KG1 (cell line): ENCODE measurements around the gene TMSB4X.
"Not testable (repeated sequence)": the region's sequence is repeated elsewhere in the genome, so short reads cannot be mapped to it uniquely, and the experiment has no call there.

ENCODE experiments used
- DNase-seq: peaks from one replicate; lab custom pipeline; 2025; lab: John Stamatoyannopoulos, UW

TMSB4X gene

GRCh38 chrX:12955882-12956703 is 18.8 kb upstream of the TMSB4X start:
- DNase-seq = peak; percentile 80

DNA sequence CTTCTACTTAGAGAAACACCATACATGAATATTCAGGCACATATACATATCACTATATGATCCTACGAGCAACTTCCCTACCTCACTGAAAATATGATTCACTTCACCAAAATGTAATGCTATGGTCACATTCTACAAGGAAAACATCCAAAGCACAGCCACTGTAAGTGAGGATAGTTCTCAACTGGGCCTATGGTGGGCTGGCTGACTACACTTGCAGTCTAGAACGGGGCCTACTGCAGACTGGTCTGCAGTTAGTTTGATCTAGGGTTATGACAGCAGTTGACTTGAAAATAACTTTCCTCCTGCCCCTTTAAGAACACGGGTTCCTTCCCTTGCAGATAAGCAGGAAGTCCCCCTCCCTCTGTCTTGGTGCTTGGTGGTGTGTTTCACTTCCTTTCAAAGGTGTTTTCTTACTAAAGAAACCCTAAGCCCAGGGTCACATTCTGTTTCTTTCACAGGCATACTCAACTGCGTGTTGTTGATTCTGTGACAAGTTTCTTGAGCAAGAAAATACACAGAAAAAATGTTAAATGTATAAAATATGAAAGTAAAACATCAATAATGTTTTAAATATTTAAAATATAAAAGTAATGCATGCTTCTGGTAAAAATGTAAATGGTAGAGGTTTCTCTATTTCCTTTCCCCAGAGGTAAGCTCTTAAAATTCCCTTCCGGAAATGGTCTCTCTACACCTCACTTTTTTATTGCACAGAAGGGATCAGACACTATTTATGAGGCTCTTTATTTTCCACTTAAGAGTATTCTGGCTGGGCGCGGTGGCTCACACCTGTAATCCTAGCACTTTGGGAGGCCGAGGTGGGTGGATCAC is 18.0 kb upstream of the TMSB4X start:
- peak; percentile 48 for DNase-seq

DNA sequence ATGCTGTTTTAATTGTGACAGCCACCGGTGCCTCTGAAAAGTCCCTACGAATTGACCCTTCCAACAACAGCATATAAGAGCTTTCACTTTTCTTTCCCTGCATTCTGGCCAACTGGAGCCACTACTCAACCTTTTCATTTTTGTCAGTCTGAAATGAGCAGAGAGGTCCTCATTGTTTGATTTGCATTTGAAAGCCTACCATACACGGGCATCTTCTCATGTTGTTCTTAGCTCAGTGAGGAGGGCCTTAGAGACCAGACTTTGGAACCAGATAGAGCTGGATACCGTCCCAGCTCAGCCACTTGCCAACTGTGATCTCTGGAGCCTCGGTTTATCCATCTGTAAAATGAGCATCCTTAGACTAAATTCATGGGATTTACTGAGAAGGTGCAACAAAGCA is 16.9 kb upstream of the TMSB4X start:
- no peak for DNase-seq

- no peak for DNase-seq
Observed at GRCh38 chrX:12958461-12958860, 16.4 kb upstream of the TMSB4X start.

DNA sequence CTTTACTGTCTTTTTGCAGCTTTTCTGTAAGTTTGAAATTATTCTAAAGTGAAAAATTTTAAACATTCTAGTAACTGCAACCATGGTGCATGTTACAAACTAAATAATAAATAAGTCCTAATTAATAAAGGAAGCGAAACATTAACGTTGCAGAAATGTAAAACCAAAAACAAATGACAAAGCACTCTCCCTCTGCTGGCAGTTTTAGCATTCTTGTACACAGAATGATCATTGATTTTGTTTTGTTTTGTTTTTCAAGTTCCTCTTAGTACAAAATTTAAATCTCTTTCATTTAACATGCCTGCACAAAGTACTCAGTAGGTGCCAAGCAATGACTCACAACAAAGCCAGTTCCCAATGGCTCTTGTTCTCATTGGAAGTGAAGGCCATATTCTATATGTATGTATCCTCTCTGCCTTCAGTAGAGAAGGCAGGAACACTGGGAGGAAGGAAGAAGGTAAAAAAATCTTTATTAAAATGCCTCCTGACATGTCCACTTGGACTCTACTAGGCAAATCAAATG is 13.7 kb upstream of the TMSB4X start:
- no peak for DNase-seq

DNA sequence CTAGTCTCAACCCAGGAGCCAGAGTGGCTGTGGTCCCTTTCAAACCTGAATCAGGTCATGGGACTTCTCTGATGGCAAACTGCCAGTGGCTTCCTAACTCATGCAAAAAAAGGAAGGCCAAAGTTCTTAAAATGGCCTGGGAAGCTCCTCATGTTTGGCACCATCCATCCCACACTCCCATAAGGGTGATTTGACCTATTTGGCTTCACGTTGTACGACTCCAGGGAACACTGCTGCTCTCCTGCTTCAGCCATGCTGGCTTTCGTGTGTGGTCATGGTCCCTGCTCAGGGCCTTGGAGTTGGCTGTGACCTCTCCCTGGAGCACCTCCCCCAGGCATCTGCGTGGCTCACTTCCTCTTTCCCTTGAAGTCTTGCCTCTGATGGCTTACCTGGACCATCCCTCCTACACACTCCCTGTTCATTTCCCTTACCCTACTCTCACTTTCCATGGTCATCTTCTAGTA is 12.8 kb upstream of the TMSB4X start:
- DNase-seq = no peak

DNA sequence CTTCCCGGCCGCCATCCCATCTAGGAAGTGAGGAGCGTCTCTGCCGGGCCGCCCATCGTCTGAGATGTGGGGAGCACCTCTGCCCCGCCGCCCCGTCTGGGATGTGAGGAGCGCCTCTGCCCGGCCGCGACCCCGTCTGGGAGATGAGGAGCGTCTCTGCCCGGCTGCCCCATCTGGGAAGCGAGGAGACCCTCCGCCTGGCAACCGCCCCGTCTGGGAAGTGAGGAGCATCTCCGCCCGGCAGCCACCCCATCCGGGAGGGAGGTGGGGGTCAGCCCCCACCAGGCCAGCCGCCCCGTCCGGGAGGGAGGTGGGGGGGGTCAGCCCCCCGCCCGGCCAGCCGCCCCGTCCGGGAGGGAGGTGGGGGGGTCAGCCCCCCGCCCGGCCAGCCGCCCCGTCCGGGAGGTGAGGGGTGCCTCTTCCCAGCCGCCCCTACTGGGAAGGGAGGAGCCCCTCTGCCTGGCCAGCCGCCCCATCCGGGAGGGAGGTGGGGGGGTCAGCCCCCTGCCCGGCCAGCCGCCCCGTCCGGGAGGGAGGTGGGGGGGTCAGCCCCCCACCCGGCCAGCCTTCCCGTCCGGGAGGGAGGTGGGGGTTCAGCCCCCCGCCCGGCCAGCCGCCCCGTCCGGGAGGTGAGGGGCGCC is 11.6 kb upstream of the TMSB4X start:
- not testable (repeated sequence) for DNase-seq

DNA sequence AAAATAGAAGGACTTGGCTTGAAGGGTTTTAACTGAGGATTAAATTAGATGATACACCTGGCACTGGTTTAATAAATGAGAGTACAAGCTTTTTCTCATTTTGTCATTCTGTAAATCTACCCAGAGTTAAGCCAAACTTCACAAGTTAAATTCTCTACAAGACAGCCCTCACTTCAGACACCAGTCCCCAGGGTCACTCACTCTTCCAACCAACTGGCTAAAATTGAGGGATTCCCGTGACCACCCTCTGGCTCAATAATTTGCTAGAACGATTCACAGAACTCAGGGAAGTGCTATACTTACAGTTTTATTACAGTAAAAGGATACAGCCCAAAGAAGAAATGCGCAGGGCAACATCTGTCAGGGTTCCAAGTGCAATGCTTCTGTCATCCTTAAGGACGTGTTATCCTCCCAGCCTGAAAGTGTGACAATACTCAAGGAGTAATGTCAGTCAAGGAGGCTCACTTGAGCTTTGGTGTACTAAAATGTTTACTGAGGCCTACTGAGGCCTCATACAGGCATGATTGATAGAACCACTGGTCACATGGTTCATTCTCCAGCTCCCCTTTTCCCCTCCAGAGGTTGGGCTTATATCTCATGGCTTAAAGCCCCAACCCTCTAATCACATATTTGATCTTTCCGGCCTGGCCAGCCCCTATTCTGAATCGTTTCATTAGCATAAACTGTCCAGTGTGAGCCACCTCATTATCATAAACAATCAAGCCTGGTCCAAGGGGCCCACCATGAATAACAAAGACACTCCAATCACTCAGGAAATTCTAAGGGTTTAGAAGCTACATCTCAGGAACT is 9.6 kb upstream of the TMSB4X start:
- DNase-seq = no peak

GRCh38 chrX:12966151-12966550 is 8.8 kb upstream of the TMSB4X start:
- DNase-seq = no peak

DNA sequence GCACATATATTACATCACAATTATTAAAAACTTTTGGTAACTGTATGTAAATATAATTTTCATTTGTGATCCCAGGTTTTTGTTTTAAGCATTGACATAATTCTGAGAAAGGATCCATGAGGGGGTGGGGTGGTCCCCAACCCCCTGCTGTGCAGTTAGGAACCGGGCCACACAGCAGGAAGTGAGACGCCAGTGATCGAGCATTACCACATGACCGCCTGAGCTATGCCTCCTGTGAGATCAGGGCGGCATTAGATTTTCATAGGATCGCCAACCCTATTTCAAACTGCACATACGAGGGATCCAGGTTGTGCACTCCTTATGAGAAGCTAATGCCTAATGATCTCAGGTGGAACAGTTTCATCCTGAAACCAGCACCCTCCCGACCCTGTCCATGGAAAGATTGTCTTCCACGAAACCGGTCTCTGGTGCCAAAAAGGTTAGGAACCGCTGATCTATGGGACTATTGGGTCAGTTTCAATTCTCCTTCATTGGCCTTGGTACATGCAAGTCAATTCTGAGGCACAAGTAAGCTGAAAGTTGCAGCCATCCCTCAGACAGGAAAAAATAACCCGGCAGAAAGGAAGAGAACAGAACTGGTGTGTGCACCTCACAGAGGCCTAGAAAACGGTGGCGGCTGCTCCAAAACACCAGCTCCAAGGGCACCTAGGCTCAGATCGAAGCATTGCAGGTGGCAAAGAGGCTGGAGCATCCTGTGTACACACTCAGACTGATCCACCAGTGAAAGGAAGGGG is 7.0 kb upstream of the TMSB4X start:
- no peak for DNase-seq

DNA sequence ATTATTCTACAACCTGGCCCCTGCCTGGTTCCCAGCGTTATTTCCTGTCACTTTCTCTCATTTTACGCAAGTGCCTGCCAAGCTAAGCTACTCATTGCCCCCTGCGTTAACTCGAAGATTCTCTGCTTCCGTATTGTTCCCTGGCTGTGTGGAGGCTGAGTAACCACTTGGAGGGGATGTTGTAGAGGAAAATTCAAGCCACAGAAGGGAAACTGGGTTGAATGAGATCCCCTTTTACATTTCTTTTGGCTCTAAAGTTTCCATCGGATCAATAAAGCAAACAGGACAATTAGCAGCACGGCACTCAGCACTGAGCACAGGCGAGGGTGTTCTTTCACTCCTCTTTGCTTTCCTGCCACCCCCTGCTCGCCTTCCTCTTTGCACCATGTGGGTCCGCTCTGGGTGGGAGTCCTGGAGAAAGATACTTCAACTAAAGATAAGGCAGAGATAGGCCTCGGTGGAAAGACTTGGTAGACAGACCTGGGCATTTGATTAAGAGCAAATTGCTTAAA is 4.2 kb upstream of the TMSB4X start:
- peak; percentile 24 for DNase-seq

DNA sequence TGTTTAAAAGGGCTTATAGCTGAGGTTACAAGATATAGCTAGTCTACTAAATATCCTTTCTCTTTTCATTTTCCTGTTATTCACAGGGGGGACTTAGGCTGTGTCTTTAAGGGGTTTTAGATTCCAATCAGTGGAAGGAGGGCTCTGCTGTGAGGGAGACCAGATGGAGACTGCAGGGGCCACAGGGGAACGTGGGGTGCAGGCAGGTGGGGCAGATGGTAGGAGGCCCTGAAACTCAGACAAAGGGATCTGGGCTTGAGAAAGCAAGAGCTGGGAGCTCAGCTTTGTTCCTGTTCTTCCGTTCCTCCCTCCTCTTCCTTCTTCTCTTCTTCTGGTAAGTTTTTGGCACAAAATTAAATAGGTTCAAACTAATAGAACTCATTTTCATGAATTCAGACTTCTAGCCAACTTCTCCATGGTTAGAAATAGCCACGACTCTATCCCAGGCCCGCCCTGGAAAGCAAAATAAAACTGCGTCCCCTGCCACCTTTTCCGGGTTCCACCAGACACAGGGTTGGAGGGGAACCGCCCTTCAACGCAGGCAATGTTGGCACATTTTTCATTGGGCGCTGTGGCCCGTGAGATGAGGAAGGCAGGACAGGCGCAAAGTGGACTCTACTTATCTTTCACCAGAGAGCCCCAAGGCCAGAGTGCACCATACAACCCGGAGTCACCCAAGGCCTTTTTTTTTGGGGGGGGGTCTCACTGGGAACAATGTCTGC is 3.5 kb upstream of the TMSB4X start:
- no peak for DNase-seq

- DNase-seq = no peak
Observed at GRCh38 chrX:12972243-12972642, 2.7 kb upstream of the TMSB4X start.

DNA sequence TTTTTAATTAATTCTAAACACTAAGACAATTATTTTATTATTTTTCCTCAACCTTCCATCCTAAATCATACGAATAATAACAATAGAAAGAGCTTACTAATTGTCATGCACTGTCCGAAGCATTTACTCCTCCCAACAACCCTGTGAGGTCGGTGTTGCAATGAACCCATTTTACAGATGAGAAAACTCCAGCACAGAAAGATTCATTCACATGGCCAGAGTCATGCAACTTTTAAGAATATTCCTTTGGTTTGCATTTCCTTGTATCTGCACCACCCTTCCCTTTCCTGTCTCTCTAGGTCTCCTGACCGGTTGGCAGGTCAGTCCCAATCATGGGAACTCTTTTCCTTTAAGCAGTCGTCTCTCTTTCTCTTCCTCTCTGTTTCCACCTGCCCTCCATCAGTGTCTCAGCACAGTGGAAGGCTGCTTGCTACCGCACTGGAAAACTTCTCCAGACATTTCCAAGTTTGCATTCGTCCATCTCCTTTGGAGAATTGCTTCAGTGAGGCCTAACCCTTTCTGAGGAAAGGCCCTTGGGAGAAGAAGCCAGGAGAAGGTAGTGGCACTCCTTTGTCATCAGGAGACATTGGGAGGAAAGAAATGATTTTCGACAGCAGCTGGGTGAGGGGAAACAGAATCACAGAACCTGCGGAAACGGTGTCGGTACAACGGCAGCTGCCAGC is 1.9 kb upstream of the TMSB4X start:
- DNase-seq = no peak

- DNase-seq = no peak
Observed at GRCh38 chrX:12973561-12974304, 1.2 kb upstream of the TMSB4X start.

GRCh38 chrX:12974305-12974795 is 560 bp upstream of the TMSB4X start:
- peak; percentile 28 for DNase-seq

DNA sequence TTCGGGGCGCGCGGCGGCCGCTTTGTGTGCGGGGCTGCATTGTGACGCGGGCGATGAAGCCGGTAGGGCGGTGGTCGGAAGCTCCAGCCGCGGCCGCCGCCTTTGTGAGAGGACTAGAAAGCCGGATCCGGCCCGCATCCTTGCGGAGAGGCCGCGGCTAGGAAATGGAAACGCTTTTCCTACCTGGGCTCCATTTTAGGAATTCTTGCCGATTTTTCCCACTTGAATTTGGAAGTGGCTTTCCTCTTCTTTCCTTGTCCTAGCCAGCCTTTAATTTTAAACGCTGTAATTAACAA is 708 bp downstream of the TMSB4X start:
- no peak for DNase-seq

DNA sequence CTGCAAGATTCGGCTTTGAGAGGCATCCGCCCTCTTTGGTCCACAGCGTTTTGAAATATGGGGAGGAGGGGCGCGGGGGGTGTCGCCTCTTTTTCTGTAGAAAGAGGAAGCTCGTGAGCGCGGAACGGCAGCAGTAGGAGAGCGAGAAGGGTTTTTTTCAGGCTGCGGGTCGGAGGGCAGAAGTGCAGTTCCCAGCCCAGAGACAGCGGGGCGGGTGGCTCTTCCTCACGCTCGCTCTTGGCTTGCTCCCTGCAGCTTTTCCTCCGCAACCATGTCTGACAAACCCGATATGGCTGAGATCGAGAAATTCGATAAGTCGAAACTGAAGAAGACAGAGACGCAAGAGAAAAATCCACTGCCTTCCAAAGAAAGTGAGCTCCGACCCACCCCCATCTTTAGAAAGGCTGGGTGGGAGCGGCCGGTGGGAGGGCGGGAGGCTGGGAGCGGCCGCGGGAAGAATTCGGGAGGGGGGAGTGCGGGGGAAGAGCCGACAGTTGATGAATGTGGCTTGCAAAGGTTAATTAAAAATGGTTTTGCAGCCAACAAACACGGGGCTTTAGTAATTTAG is 1.2 kb downstream of the TMSB4X start:
- no peak for DNase-seq
